GM19324 (cell line): ENCODE data around the gene MBOAT1.

ENCODE experiments used
- ATAC-seq: cut with Tn5 transposase; IDR thresholded peaks from one replicate; pipeline ENCODE4 v1.9.1; 2021; ENCODE audit warnings: mild to moderate bottlenecking, moderate library complexity; ENCODE audit not compliant: unreplicated experiment, low FRiP score

Gene MBOAT1

DNA sequence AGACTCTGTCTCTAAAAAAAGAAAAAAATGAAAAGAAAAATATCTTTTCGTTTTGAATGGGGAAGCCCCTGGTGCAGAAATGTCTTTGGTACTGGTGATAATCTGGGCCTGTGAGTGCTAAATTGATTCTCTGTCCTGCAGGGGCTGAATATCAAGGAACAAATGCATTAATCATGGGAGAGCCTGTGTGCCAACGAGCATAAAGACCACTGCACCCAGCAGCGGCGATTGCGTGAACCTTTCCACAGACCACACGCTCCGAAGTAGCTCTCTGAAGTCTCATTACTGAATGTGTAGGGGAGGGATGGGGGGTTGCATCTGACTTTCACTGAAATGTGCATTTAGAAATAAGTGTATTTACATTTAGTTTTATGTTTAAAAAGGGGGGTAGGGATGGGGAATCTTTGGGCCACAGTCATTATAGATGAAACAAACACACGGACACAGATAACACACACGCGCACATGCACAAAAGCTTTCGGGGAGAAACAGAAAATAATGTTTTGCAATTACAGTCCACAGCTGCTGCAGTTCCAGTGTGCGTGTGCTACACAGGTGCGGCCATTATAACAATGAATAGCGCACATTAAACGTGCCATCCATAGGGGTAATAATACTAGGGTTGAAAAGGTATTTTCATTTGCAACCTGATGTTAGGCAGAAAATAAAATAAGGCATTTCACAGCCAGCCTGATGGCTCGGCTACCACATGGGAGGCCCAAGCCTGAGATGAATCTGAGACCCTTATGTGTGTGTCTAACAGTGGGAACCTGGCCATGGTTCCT lies 154.0 kb downstream of the MBOAT1 start:
- ATAC-seq, result no peak

DNA sequence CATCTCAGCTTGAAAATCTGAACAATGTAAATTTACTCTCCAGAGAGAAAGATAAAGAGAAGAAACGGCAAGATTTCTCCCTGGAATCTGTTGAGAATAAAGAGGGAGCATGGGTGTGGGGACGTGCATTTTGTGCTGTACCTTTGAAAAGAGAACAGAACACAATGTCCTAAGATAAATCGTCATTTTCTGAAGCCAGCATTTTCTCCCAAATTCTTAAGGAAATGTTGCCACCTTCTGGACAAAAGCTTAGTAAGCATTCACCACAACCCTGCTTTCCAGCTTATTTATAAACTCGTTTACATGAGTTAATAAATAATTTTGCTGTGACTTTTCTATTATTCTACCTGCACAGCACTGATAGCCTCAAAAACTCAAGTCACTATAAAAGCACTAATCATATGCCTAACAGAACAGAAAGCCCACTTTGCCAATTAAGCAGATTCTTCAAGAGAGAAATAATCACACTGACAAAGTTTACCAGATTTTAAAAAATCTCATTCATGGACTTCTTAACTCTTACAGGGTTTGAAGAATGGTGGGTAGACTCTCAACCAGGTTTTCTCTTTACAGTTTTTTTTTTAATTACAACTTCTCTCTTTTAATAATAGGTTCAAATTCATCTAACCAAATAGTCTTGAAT lies 155.8 kb downstream of the MBOAT1 start:
- no peak for ATAC-seq

DNA sequence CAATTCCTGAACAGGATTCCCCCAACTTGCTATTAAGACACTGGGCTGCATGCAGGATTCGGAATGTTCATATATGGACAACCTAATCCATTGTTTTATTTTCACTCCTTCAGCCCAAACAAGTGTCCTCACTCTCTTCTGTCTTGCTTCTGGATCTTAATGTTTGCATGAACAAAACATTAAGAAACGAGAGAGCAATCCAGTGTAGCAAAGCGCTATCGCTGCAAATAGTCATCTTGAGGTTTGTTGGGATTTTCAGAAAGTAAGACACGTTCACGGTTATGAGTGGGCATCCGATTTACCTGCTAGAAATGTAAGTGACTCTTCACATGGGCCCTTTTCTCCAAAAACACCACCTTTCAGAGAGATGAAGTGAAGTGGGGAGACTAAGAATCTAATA lies 156.4 kb downstream of the MBOAT1 start:
- no peak for ATAC-seq
